AG09319 (cell line): ENCODE results near the gene STYXL1.
"Not testable (repeated sequence)": the region's sequence is repeated elsewhere in the genome, so short reads cannot be mapped to it uniquely, and the experiment has no call there.

Experiments
- DNase-seq: peaks from one replicate; pipeline ENCODE4 v3.0.0-alpha.2; 2010; ENCODE audit warnings: low read depth; ENCODE audit errors: extremely low read depth
- CTCF ChIP-seq: IDR thresholded peaks from 2 replicates; pipeline ENCODE4 v1.5.1; 2011; ENCODE audit warnings: low read depth, mild to moderate bottlenecking, inconsistent platforms, low read length, moderate library complexity

Gene STYXL1

GRCh38 chr7:76047811-76048667, at the start of gene STYXL1, which contains the start of gene MDH2:
TSS of gene STYXL1 (minus strand) at chr7:76048000. CDS start at chr7:76030523, 17,477 bp downstream.
TSS of gene MDH2 (plus strand) at chr7:76048106. CDS start at chr7:76048161, 55 bp downstream.
- TF ChIP-seq CTCF = no peak
- peak; percentile 87 for DNase-seq

DNA sequence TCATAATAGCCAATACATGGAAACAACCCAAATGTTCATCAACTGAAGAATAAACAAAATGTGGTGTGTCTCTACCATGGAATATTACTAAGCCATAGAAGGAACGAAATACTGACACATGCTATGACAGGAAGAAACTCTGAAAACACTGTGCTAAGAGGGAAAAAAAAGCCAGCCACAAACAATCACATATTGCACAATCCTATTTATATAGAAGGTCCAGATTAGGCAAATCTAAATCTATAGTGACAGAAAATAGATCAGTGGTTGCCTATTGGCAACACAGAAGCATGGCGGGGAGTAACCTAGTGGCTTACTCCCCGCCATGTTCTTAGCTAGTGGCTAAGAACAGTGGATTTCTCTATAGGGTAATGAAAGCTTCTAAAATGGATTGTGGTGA, 48.1 kb upstream of the STYXL1 start:
- DNase-seq = no peak
- no peak for TF ChIP-seq CTCF

DNA sequence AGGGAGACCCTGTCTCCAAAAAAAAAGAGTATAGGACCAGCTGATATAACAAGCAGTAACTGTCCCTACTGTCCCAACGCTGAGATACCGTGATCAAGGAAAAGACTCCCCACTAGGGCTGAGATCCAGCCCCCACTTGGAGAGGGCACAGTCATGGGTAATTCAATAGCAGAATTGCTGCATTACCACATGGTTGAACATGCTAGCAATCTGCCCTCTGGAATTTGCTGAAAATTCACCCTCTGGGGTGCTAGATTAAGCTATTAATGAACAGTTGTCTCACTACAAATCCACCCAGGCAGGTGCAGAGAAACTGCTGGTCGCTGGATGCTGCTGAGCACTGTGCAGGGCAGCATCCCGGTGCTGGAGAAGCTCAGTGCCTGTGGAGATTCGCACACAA, 46.5 kb upstream of the STYXL1 start:
- DNase-seq = not testable (repeated sequence)

- DNase-seq = not testable (repeated sequence)
Observed at GRCh38 chr7:76093531-76093930, 45.7 kb upstream of the STYXL1 start.

DNA sequence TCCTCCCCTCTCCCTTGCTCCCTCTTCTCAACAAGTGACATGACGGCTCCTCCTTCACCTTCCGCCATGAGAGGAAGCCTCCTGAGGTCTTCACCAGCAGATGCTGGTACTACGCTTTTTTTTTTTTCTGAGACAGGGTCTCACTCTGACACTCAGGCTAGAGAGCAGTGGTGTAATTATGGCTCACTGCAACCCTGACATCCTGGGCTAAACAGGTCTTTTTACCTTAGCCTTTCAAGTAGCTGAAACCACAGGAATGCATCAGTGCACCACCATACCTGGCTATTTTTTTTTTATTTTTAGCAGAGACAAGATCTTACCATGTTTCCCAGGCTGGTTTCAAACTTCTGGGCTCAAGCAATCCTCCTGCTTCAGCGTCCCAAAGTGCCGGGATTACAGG, 43.7 kb upstream of the STYXL1 start:
- no peak for DNase-seq
- TF ChIP-seq CTCF = no peak

DNA sequence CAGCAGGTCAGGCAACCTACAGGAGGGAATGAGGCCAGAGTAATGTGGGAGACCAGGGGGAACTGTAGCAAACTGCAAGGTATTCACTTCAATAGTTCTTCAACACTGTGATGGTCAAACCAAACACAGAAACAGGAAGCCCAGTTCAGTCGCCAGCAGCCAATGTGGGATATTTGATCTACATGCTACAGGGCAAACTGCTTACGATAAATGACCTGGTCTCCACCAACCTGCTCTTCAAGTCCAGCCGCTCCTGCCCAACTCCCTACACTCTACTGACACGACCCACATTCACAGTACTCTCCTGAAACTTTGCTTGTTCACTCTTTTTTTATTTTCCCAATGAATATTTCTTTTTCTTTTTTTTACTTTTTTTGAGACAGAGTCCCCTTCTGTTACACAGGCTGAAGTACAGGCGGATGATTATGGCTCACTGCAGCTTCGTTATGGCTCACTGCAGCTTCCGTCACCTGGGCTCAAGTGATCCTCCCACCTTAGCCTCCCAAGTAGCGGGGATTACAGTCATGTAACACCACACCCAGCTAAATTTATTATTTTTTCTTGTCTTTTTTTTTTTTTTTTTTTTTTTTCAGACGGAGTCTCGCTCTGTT, 42.2 kb upstream of the STYXL1 start:
- TF ChIP-seq CTCF = no peak
- no peak for DNase-seq

- peak; percentile 42 for DNase-seq
Observed at GRCh38 chr7:76087362-76087791, 39.6 kb upstream of the STYXL1 start.

DNA sequence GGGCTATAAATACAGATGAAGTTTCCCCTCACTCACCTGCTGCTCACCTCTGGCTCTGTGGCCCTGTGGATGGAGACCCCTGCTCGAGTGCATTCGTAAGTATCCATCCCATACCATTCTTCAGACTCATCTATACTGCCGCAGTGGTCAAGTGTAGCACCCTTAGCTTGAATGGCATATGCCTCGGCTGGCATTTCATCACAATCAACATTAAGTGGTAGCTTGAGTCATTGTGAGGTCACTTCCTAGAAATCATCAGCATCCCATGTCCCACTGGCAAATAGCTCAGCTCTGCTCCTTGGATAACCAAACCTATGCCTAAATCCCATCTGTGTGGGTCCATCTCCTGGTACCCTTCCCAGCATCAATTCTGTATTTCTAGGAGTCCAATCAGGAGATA, 38.3 kb upstream of the STYXL1 start:
- TF ChIP-seq CTCF = no peak
- no peak for DNase-seq

- DNase-seq = not testable (repeated sequence)
Observed at GRCh38 chr7:76084115-76084514, 36.3 kb upstream of the STYXL1 start.
